NB4 (cell line): ENCODE results near the gene SLC5A10.

ENCODE experiments used
- POLR2A ChIP-seq: IDR thresholded peaks from 2 replicates; pipeline ENCODE4 v1.6.1; 2011; ENCODE audit warnings: mild to moderate bottlenecking; ENCODE audit not compliant: insufficient read length; ENCODE audit errors: extremely low read depth
- TF ChIP-seq, protein P1 (sequence below): IDR thresholded peaks from one replicate; pipeline ENCODE4 v1.5.1; 2012; ENCODE audit warnings: low read depth, low read length
- TF ChIP-seq, protein P2 (sequence below): IDR thresholded peaks from 2 replicates; pipeline ENCODE4 v1.6.1; 2011; ENCODE audit warnings: low read depth, low read length

DNA sequence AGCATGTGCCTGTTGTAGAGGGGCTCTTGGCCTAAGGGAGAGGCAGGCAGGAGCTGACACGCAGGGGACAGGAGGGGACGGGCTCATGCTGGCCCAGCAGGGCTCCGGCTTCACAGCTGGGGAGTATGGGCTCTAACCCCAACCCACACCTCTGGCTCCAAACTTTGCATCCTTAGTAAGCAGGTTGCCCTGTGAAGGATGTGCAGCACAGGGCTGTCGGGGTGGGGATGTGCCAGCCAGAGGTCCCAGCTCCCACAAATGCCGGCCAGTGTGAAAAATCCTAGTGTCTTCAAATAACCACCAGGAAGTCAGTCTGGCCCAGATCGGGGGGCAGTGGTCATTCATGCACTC lies 66.6 kb downstream of the SLC5A10 start:
- TF ChIP-seq, protein P1, sequence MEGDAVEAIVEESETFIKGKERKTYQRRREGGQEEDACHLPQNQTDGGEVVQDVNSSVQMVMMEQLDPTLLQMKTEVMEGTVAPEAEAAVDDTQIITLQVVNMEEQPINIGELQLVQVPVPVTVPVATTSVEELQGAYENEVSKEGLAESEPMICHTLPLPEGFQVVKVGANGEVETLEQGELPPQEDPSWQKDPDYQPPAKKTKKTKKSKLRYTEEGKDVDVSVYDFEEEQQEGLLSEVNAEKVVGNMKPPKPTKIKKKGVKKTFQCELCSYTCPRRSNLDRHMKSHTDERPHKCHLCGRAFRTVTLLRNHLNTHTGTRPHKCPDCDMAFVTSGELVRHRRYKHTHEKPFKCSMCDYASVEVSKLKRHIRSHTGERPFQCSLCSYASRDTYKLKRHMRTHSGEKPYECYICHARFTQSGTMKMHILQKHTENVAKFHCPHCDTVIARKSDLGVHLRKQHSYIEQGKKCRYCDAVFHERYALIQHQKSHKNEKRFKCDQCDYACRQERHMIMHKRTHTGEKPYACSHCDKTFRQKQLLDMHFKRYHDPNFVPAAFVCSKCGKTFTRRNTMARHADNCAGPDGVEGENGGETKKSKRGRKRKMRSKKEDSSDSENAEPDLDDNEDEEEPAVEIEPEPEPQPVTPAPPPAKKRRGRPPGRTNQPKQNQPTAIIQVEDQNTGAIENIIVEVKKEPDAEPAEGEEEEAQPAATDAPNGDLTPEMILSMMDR = no peak
- no peak for TF ChIP-seq POLR2A
- TF ChIP-seq, protein P2, sequence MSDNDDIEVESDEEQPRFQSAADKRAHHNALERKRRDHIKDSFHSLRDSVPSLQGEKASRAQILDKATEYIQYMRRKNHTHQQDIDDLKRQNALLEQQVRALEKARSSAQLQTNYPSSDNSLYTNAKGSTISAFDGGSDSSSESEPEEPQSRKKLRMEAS = no peak
